Measurements from ENCODE around the gene FOXK1. TPM values are rescaled to one million over a fixed set of nuclear protein-coding genes. Genes with fewer than 3 reads are reported as not detected.

Gene FOXK1
- polyA plus RNA-seq, 3 donors = 0.33 to 16.8 (median 0.76) TPM

GRCh38 chr7:4707980-4708411, 25.9 kb downstream of the FOXK1 start:
- no peak overlapping the region for H3K9ac ChIP-seq (ENCODE audit: insufficient read depth, low read length, poor library complexity, severe bottlenecking)
- peaks cover 0 to 12% of the 10 kb centered on the region in 2 donors for H3K36me3 ChIP-seq (replicated peaks in 1 of 2; ENCODE audit: control insufficient read depth in 1 of 2, insufficient read depth in 2 of 2, low read length in 2 of 2)
- H3K4me1 Mint-ChIP-seq = peaks cover 74% of the 10 kb centered on the region
- no peak overlapping the region for H2AFZ ChIP-seq (ENCODE audit: insufficient read depth, low read depth, low read length, poor library complexity, severe bottlenecking)
- no peak for DNase-seq
- peaks cover 12 to 18% of the 10 kb centered on the region in 2 donors for H3K36me3 Mint-ChIP-seq
- H3K27ac ChIP-seq (ENCODE audit: low read depth in 1 of 2, low read length in 2 of 2) = peak overlapping the region in 1 of 2 donors; percentile 78
- H3K79me2 ChIP-seq (ENCODE audit: insufficient read depth, low read length) = peaks cover 92% of the 10 kb centered on the region
- no peaks in the 10 kb centered on the region for H3K9me3 ChIP-seq (replicated peaks in 1 of 2; ENCODE audit: control insufficient read depth in 1 of 2, insufficient read depth in 1 of 2, low read length in 2 of 2)
- intact Hi-C loops (cut with micrococcal nuclease) = no loop called here
- no peak overlapping the region for H3K4me3 ChIP-seq (replicated peaks in 1 of 3; ENCODE audit: low read depth in 2 of 3, low read length in 3 of 3)
- peaks cover 96% of the 10 kb centered on the region for H4K20me1 ChIP-seq (ENCODE audit: insufficient read depth, low read length)
- H3K9me3 Mint-ChIP-seq = peaks cover 0 to 2% (median 0%) of the 10 kb centered on the region in 7 donors
- no peak overlapping the region for H3K4me2 ChIP-seq (replicated peaks; ENCODE audit: extremely low read depth, low read length, poor library complexity, severe bottlenecking)
- no peak overlapping the region for H3K4me3 Mint-ChIP-seq
- no peaks in the 10 kb centered on the region for H3K27me3 ChIP-seq (ENCODE audit: control insufficient read depth in 2 of 2, insufficient read depth in 2 of 2, low read length in 2 of 2)
- peaks cover 0 to 7% (median 3%) of the 10 kb centered on the region in 3 donors for H3K27me3 Mint-ChIP-seq (ENCODE audit: low read depth in 3 of 3)
- H3K4me1 ChIP-seq (ENCODE audit: control insufficient read depth in 1 of 2, insufficient read depth in 2 of 2, low read length in 2 of 2) = peaks cover 53 to 58% of the 10 kb centered on the region in 2 donors
- TF ChIP-seq, protein P1, sequence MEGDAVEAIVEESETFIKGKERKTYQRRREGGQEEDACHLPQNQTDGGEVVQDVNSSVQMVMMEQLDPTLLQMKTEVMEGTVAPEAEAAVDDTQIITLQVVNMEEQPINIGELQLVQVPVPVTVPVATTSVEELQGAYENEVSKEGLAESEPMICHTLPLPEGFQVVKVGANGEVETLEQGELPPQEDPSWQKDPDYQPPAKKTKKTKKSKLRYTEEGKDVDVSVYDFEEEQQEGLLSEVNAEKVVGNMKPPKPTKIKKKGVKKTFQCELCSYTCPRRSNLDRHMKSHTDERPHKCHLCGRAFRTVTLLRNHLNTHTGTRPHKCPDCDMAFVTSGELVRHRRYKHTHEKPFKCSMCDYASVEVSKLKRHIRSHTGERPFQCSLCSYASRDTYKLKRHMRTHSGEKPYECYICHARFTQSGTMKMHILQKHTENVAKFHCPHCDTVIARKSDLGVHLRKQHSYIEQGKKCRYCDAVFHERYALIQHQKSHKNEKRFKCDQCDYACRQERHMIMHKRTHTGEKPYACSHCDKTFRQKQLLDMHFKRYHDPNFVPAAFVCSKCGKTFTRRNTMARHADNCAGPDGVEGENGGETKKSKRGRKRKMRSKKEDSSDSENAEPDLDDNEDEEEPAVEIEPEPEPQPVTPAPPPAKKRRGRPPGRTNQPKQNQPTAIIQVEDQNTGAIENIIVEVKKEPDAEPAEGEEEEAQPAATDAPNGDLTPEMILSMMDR (IDR thresholded peaks at IDR 0.05) = no peak
- 96% methylated on average over 4 of the region's 12 CpGs for WGBS (ENCODE audit: insufficient coverage)
- peak overlapping the region in 3 of 7 donors; percentile 37 to 72 (median 62) for H3K27ac Mint-ChIP-seq

DNA sequence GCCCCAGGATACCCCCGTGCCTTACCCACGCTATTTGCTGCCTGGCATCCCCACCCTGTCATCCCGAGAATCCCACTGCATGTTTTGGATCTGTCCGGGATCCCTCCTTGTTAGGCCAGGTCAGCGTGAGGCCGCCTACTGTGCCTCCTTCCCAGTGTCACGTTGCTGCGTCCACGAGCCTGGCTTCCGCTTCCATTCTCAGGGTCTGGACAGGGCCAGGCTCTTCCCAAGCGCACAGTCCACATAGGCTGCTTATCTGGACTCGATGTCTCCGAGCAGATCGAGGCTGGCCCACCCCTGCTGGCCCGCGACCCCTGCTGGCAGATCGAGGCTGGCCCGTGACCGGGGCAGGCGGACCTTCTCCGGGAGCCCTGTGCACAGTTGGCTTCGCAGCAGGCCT, 27.1 kb downstream of the FOXK1 start:
- no peak overlapping the region for H3K4me3 ChIP-seq (replicated peaks in 1 of 3; ENCODE audit: low read depth in 2 of 3, low read length in 3 of 3)

More for the DNA sequence above, 27.1 kb downstream of the FOXK1 start:
- Histone ChIP-seq H3K4me2 (replicated peaks; ENCODE audit: extremely low read depth, low read length, poor library complexity, severe bottlenecking) (no peak overlapping the region), H3K27me3 (ENCODE audit: control insufficient read depth in 2 of 2, insufficient read depth in 2 of 2, low read length in 2 of 2) (no peaks in the 10 kb centered on the region), H3K27ac (ENCODE audit: low read depth in 1 of 2, low read length in 2 of 2) (peak overlapping the region in 1 of 2 donors; percentile 3), H3K9ac (ENCODE audit: insufficient read depth, low read length, poor library complexity, severe bottlenecking) (no peak overlapping the region), H4K20me1 (ENCODE audit: insufficient read depth, low read length) (peaks cover 97% of the 10 kb centered on the region), H3K79me2 (ENCODE audit: insufficient read depth, low read length) (peaks cover 92% of the 10 kb centered on the region), H3K9me3 (replicated peaks in 1 of 2; ENCODE audit: control insufficient read depth in 1 of 2, insufficient read depth in 1 of 2, low read length in 2 of 2) (no peaks in the 10 kb centered on the region), H3K36me3 (replicated peaks in 1 of 2; ENCODE audit: control insufficient read depth in 1 of 2, insufficient read depth in 2 of 2, low read length in 2 of 2) (peaks cover 0 to 12% of the 10 kb centered on the region in 2 donors), H3K4me1 (ENCODE audit: control insufficient read depth in 1 of 2, insufficient read depth in 2 of 2, low read length in 2 of 2) (peaks cover 65 to 70% of the 10 kb centered on the region in 2 donors), H2AFZ (ENCODE audit: insufficient read depth, low read depth, low read length, poor library complexity, severe bottlenecking) (no peak overlapping the region)
- no peak for DNase-seq
- H3K4me1 Mint-ChIP-seq = peaks cover 79% of the 10 kb centered on the region
- intact Hi-C loops (cut with micrococcal nuclease) = no loop called here
- H3K27me3 Mint-ChIP-seq (ENCODE audit: low read depth in 3 of 3) = peaks cover 0 to 7% (median 3%) of the 10 kb centered on the region in 3 donors
- TF ChIP-seq, protein P1 (IDR thresholded peaks at IDR 0.05) = no peak
- 97% methylated on average over 22 of the region's 22 CpGs for WGBS (ENCODE audit: insufficient coverage)
- H3K4me3 Mint-ChIP-seq = no peak overlapping the region
- H3K27ac Mint-ChIP-seq = peak overlapping the region in 1 of 7 donors; percentile 46
- peaks cover 0 to 6% (median 0%) of the 10 kb centered on the region in 7 donors for H3K9me3 Mint-ChIP-seq
- peaks cover 12 to 18% of the 10 kb centered on the region in 2 donors for H3K36me3 Mint-ChIP-seq
